H7 (cell line): ENCODE results near the gene SOAT1. TPM values are rescaled to one million over a fixed set of nuclear protein-coding genes. Genes with fewer than 3 reads are reported as not detected.

Experiments used
- DNase-seq: peaks from one replicate; pipeline ENCODE4 v3.0.0; 2012
- H3K27me3 ChIP-seq: 2 replicates; pipeline ENCODE4 v1.6.0; 2011; ENCODE audit warnings: mild to moderate bottlenecking, low read length; ENCODE audit not compliant: control insufficient read depth, insufficient read depth
- H3K36me3 ChIP-seq: replicated peaks from 2 replicates; pipeline ENCODE4 v1.5.1; 2011; ENCODE audit warnings: low read length; ENCODE audit not compliant: control insufficient read depth, insufficient read depth
- H3K4me3 ChIP-seq: 2 replicates; pipeline ENCODE4 v1.5.1; 2011; ENCODE audit warnings: low read depth, mild to moderate bottlenecking, control low read depth, low read length, moderate library complexity; ENCODE audit not compliant: insufficient read depth
- total RNA-seq: library from RNA; depleted of rRNA; stranded (reverse); fragments of >200 nt; shearing (Covaris generic); gene quantifications from 2 replicates; pipeline ENCODE4 v1.2.3, GENCODE V29; 2014

Gene SOAT1
- total RNA-seq, 1 experiment from 2014 or later: 2.7 TPM

DNA sequence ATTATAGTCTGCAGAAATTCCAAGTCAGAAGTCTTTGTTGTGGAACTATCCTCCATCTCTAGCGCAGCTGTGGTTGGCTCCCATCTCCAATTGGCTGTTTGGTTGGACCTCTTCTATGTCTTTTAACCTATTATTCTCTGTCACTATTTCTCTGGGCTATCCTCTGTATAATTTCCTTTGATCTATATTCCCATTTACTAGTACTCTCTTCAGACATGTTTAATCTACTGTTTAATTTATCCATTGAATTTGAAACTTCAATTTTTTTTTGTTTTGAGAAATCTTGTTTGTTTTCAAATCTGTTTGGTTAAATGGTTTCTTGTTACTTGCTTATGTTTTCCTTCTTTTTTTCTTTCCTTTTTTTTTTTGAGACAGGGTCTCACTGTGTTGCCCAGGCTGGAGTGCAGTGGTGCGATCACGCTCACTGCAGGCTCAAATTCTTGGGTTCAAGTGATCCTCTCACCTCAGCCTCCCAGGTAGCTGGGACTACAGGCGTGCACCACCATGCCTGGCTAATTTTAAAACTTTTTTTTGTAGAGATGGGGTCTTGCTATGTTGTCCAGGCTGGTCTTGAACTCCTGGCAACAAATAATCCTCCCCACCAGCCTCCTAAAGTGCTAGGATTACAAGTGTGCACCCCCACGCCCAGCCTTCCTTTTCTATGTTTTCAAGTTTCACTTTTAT lies 28.1 kb downstream of the SOAT1 start:
- H3K27me3 ChIP-seq: no peaks in the 10 kb centered on the region
- no peak overlapping the region for H3K4me3 ChIP-seq
- H3K36me3 ChIP-seq: no peaks in the 10 kb centered on the region
- no peak for DNase-seq

DNA sequence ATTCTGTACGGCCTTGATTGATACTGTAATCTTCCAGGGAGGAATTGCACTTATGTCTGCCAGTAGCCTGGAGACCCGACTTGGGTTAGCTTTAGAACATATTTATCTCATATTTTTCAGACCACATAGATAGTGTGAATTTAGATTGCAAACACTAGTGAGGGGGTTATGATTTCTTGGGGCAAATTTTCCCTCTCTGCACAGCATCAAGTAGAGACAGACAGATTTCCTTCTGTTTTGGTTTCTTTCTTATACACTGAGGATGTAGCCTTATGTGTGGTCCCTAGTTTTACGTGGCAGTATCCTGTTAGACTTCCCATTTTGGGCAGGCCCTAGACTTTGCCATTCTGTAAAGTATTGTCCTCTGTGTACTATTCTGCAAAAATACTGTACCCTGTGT lies 29.0 kb downstream of the SOAT1 start:
- H3K4me3 ChIP-seq: no peak overlapping the region
- no peak for DNase-seq
- no peaks in the 10 kb centered on the region for H3K36me3 ChIP-seq
- no peaks in the 10 kb centered on the region for H3K27me3 ChIP-seq

DNA sequence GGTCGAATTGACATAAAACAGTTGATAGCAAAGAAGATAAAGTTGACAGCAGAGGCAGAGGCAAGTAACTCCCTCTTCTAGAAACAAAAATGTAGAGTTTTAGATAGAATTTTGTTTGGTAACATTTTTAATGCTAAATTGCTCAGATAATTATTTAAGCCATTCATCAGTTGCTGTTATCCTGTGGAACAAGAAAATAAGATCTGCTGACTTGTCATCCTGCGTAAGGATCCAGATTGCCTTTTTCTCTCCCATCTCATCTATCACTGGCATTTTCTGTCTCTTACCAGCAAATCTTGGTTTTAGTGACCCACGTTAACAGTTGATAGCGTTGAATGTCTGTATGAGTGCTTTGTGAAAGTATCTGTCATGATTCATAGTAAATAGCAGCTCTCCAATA lies 29.8 kb downstream of the SOAT1 start:
- no peak for DNase-seq
- Histone ChIP-seq H3K27me3 (no peaks in the 10 kb centered on the region), H3K4me3 (no peak overlapping the region), H3K36me3 (no peaks in the 10 kb centered on the region)

DNA sequence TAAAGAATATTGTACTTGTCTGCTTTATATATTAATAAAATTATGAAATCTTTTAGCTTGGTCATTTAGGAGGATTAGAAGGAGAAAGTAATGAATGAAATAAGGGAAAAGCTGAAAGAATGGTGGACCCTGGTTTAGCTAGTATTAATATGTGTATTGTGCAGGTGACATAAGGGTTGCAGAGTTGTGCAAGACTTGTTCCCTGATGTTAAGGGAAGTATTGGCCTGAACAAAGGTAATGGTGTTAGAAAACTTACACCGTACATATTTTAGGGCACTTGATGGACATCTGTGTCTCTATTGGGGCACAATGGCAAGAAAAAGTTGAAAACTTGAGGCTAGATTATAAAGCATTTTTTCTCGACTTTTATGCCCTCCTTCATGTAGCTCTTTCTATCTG lies 32.2 kb downstream of the SOAT1 start:
- H3K36me3 ChIP-seq: no peaks in the 10 kb centered on the region
- H3K27me3 ChIP-seq: no peaks in the 10 kb centered on the region
- no peak for DNase-seq
- no peak overlapping the region for H3K4me3 ChIP-seq

DNA sequence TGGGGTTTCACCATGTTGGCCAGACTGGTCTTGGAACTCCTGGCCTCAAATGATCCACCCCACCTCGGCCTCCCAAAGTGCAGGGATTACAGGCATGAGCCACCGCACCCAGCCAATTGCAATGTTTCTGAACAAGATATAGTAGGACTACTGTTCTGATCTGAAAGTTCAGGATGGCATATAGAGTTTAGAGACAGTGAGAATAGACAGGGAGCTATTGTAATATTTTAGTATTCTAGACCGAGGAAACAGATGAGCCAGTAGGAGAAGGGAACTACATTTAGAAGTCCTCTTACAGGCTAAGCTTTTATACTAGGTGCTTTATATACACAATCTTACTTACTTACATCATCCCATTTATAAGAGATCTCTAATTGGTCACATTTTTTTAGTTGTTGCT lies 33.1 kb downstream of the SOAT1 start:
- Histone ChIP-seq H3K4me3 (no peak overlapping the region), H3K27me3 (no peaks in the 10 kb centered on the region), H3K36me3 (no peaks in the 10 kb centered on the region)
- no peak for DNase-seq

DNA sequence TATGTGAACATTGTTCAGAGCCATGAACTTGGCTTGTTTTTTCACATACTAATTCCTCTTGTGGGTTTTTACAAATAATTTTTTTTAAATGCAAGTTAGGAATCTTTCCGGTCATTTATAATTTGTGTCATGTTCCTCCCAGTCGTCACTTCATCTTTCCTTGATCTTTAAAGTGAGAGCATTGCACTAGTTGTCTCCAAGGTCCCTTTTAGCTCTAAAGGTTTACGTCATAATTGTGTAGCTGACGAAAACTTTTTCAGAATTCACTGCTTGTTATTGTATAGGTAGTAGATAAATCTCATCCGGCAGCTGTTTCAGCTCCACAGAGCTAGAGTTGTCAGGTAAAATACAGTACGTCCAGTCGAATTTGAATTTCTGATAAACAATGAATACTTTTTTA lies 33.6 kb downstream of the SOAT1 start:
- DNase-seq: no peak
- no peaks in the 10 kb centered on the region for H3K27me3 ChIP-seq
- H3K4me3 ChIP-seq: no peak overlapping the region
- H3K36me3 ChIP-seq: no peaks in the 10 kb centered on the region

DNA sequence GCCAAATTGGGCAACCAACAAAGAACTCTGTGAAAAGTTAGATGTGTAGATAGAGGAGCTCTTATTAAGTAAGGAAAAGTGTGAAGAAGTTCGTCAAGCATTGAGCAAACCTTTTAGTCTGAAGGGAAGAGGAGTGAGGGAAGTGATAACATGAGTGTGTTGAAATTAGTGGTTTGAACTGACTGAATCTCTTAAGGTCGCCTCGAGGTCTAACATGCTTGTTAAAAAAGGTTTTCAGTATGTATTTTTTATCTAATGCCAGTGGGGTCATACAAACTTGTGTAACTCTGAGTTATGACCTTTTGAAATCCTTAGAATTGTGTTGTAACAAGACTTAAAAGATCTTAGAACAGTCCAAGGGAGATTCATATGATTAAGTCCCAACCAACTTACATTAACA lies 34.1 kb downstream of the SOAT1 start:
- Histone ChIP-seq H3K36me3 (no peaks in the 10 kb centered on the region), H3K27me3 (no peaks in the 10 kb centered on the region), H3K4me3 (no peak overlapping the region)
- no peak for DNase-seq

DNA sequence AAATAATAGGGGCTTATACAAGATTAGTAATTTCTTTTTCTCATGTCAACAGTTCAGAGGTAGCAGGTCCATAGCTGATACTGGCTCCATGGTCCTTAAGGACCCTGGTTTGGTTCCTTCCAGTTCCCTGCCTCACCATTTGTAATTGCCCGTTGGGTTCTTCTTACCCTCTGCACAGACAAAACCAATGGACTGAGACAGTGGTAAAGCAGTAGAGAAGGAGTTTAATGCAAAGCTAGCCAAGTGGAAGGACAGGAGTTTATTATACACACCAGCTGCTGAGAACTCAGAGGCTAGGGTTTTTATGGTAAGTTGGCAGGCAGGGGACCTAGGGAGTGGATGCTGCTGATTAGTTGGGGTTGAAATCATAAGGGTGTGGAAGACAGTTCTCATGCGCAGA lies 36.3 kb downstream of the SOAT1 start:
- Histone ChIP-seq H3K27me3 (no peaks in the 10 kb centered on the region), H3K4me3 (no peak overlapping the region), H3K36me3 (no peaks in the 10 kb centered on the region)
- no peak for DNase-seq

DNA sequence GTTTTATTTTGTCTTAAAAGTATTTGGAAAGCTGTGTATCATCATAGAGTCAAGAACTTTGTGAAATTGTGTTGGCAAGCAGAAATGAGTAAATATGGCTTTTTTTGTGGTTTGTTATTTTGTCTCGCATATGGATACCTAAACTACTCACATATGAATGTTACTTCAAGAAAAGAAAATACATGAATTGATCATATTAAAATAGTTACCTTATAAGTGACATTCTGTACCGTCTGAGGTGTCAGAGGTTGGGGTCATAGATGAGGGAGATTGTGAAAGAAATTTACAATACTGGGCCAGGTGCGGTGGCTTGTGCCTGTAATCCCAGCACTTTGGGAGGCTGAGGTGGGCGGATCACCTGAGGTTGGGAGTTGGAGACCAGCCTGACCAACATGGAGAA lies 40.8 kb downstream of the SOAT1 start:
- Histone ChIP-seq H3K4me3 (no peak overlapping the region), H3K36me3 (no peaks in the 10 kb centered on the region), H3K27me3 (no peaks in the 10 kb centered on the region)
- no peak for DNase-seq

DNA sequence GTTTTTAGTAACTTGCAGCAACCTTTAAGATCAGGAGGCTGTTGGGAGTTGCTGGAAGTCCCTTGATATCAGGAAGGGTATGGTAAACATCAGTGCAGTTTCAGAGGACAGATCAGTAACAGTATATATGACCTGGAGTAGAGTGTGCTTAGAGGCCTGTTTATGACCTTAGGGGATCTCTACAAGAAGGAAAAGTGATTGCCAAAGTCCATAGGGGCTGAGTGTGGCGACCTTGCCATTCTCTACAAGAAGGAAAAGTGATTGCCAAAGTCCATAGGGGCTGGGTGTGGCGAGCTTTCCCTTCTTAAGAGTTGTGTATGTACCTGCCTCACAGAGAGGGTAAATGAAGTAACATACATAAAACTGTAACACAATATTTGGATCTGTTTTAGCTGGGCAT lies 43.7 kb downstream of the SOAT1 start:
- Histone ChIP-seq H3K4me3 (no peak overlapping the region), H3K36me3 (no peaks in the 10 kb centered on the region), H3K27me3 (no peaks in the 10 kb centered on the region)
- no peak for DNase-seq

DNA sequence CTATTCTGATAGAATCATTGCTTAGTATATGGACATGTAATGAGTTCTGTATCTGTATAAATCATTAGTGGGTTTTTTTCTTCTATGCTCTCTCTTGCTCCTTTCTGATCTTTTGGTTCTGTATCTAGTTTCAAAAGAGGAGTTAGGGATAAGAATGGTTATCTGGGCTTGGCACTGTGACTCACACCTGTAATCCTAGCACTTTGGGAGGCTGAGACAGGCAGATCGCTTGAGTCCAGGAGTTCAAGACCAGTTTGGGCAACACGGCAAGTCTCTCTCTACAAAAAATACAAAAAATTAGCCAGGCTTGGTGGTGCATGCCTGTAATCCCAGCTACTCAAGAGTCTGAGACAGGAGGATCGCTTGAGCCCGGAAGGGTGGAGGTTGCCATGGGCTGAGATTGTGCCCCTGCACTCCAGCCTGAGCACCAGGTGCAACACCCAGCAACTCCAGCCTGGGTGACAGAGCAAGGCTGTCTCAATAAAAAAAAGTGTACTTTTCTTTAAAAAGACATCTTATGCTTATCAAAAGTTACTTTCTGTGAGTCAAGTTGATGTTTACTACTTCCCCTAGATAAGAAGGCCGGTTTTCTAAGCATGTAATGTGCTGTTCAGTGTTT lies 44.5 kb downstream of the SOAT1 start:
- no peak for DNase-seq
- no peaks in the 10 kb centered on the region for H3K36me3 ChIP-seq
- no peaks in the 10 kb centered on the region for H3K27me3 ChIP-seq
- H3K4me3 ChIP-seq: no peak overlapping the region

DNA sequence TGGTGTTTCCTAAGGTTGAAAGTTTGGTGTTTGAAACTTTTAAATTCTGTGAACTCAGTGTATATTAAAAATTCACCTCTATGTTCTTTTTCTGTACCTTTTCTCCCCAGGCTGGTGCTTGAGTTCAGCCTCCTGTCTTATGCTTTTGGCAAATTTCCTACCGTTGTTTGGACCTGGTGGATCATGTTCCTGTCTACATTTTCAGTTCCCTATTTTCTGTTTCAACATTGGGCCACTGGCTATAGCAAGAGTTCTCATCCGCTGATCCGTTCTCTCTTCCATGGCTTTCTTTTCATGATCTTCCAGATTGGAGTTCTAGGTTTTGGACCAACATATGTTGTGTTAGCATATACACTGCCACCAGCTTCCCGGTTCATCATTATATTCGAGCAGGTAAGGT lies 47.3 kb downstream of the SOAT1 start:
- no peaks in the 10 kb centered on the region for H3K27me3 ChIP-seq
- H3K36me3 ChIP-seq: no peaks in the 10 kb centered on the region
- H3K4me3 ChIP-seq: no peak overlapping the region
- DNase-seq: no peak

DNA sequence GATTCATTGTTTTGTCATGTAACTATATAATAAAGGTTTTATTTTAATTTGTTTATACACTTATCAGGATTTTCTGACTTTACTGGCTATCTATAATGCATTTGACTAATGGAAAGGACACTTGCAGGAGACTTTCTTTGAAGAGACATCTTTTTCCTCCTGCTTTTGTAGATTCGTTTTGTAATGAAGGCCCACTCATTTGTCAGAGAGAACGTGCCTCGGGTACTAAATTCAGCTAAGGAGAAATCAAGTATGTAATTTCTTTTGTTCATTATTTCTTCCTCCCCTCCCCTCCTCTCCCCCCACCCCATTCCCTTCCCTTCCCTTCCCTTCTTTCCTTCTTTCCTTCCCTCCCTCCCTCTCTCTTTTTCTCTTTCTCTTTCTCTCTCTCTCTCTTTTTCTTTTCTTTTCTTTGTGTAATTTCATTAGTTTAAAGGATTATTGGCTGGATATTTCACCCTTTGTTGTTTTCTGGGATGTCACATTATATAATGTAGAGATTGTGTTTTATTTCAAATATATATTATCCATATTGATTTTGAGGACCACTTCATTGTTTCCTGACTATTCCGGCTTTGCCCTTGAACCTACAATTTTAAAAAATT lies 48.4 kb downstream of the SOAT1 start:
- H3K27me3 ChIP-seq: no peaks in the 10 kb centered on the region
- no peaks in the 10 kb centered on the region for H3K36me3 ChIP-seq
- DNase-seq: no peak
- no peak overlapping the region for H3K4me3 ChIP-seq

DNA sequence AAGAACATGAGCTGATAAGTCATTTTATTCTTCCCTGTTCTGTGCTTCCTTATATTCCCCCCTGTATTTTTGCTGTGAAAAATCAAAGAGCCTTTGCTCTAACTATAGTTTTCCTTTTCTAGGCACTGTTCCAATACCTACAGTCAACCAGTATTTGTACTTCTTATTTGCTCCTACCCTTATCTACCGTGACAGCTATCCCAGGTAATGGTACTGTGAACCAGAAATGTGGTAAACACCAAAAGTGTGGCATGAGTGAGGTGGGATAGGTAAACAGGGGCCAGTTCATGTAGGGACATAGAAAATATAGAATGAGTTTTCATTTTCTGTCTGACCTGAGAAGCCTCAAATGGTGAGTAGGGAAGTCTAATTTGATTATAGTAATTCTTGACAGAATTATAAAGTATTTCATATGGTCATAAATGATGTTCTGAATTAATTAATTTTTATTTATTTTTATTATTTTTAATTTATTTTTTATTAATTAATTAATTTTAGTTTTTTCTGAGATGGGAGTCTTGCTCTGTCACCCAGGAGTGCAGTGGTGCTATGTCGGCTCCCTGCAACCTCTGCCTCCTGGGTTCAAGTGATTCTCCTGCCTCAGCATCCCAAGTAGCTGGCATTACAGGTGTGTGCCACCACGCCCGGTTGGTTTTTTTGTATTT lies 49.3 kb downstream of the SOAT1 start:
- no peak overlapping the region for H3K4me3 ChIP-seq
- DNase-seq: no peak
- no peaks in the 10 kb centered on the region for H3K27me3 ChIP-seq
- no peaks in the 10 kb centered on the region for H3K36me3 ChIP-seq

DNA sequence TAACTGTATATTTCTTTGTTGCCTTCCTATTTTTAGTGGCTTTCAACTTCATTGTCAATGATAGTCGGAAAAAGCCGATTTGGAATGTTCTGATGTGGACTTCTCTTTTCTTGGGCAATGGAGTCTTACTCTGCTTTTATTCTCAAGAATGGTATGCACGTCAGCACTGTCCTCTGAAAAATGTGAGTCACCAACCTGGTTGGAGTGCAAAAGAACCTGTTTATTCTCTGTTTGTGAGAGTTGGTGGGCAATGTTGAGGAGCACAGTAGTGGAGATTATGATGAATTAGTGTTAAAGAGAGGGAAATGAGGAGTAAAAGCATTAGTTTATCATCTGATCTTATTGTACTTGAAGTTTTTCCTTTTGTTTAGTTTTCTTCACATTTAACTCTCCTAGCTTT lies 57.7 kb downstream of the SOAT1 start:
- no peaks in the 10 kb centered on the region for H3K27me3 ChIP-seq
- no peak overlapping the region for H3K4me3 ChIP-seq
- no peak for DNase-seq
- no peaks in the 10 kb centered on the region for H3K36me3 ChIP-seq
